ENCODE measurements around the gene LTBR. TPM values are rescaled to one million over a fixed set of nuclear protein-coding genes. Genes with fewer than 3 reads are reported as not detected.

LTBR gene
- total RNA-seq, 1 experiment from 2014 or later = 102 TPM

DNA sequence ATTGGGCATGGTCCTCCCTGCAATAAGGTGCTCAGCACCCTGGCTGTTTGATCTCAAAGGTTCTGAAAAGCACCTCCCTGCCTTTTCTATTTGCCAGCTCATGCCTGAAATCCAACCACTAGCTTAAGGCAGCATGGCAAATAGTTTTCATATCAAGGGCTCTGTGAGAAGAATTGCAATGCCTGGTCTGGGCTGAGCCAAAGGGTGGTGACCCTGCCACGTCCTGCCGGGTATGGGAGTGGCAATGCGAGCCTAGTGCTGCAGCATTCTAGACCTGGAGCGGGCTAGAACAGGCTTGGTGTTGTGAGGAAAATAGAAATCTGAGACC, 6.3 kb upstream of the LTBR start:
- H3K27ac ChIP-seq = no peak overlapping the region
- H3K27me3 ChIP-seq (replicated peaks) = no peaks in the 10 kb centered on the region
- H3K4me1 ChIP-seq (replicated peaks) = peaks cover 26% of the 10 kb centered on the region
- DNase-seq (ENCODE audit: low read depth in 1 of 2, low spot score in 2 of 2) = peak in 1 of 2 experiments; percentile 31
- no peaks in the 10 kb centered on the region for H3K36me3 ChIP-seq
- no peak overlapping the region for H3K4me3 ChIP-seq
- no peaks in the 10 kb centered on the region for H3K9me3 ChIP-seq (replicated peaks)

GRCh38 chr12:6378709-6379472, 5.1 kb upstream of the LTBR start:
- no peaks in the 10 kb centered on the region for H3K36me3 ChIP-seq
- no peaks in the 10 kb centered on the region for H3K27me3 ChIP-seq (replicated peaks)
- H3K4me1 ChIP-seq (replicated peaks) = peaks cover 25% of the 10 kb centered on the region
- no peak overlapping the region for H3K27ac ChIP-seq
- no peak overlapping the region for H3K4me3 ChIP-seq
- peak in 1 of 2 experiments; percentile 36 for DNase-seq (ENCODE audit: low read depth in 1 of 2, low spot score in 2 of 2)
- H3K9me3 ChIP-seq (replicated peaks) = no peaks in the 10 kb centered on the region

- DNase-seq (ENCODE audit: low read depth in 1 of 2, low spot score in 2 of 2) = no peak
- H3K27me3 ChIP-seq (replicated peaks) = no peaks in the 10 kb centered on the region
- peaks cover 10% of the 10 kb centered on the region for H3K36me3 ChIP-seq
Measured at GRCh38 chr12:6380141-6381121, 3.5 kb upstream of the LTBR start.

GRCh38 chr12:6382371-6382770, 1.6 kb upstream of the LTBR start:
- Histone ChIP-seq H3K27me3 (replicated peaks) (no peaks in the 10 kb centered on the region), H3K9me3 (replicated peaks) (no peaks in the 10 kb centered on the region)

More at GRCh38 chr12:6380141-6381121, 3.5 kb upstream of the LTBR start:
- Histone ChIP-seq H3K4me1 (replicated peaks) (peaks cover 41% of the 10 kb centered on the region), H3K4me3 (no peak overlapping the region), H3K27ac (no peak overlapping the region), H3K9me3 (replicated peaks) (no peaks in the 10 kb centered on the region)

GRCh38 chr12:6382982-6383381, 980 bp upstream of the LTBR start:
- peaks cover 23% of the 10 kb centered on the region for H3K4me1 ChIP-seq (replicated peaks)
- peaks cover 32% of the 10 kb centered on the region for H3K36me3 ChIP-seq
- no peaks in the 10 kb centered on the region for H3K27me3 ChIP-seq (replicated peaks)
- H3K9me3 ChIP-seq (replicated peaks) = no peaks in the 10 kb centered on the region
- H3K4me3 ChIP-seq = no peak overlapping the region
- no peak for DNase-seq (ENCODE audit: low read depth in 1 of 2, low spot score in 2 of 2)
- no peak overlapping the region for H3K27ac ChIP-seq

More at GRCh38 chr12:6382371-6382770, 1.6 kb upstream of the LTBR start:
- no peak overlapping the region for H3K4me3 ChIP-seq
- no peak for DNase-seq (ENCODE audit: low read depth in 1 of 2, low spot score in 2 of 2)
- H3K4me1 ChIP-seq (replicated peaks) = peaks cover 23% of the 10 kb centered on the region
- no peak overlapping the region for H3K27ac ChIP-seq
- peaks cover 26% of the 10 kb centered on the region for H3K36me3 ChIP-seq

- Histone ChIP-seq H3K27ac (peak overlapping the region; percentile 81), H3K4me1 (replicated peaks) (peaks cover 23% of the 10 kb centered on the region), H3K9me3 (replicated peaks) (no peaks in the 10 kb centered on the region), H3K36me3 (peaks cover 47% of the 10 kb centered on the region), H3K27me3 (replicated peaks) (no peaks in the 10 kb centered on the region), H3K4me3 (peak overlapping the region; percentile 54)
- peak in 1 of 2 experiments; percentile 41 for DNase-seq (ENCODE audit: low read depth in 1 of 2, low spot score in 2 of 2)
Measured at GRCh38 chr12:6384499-6385436, 806 bp downstream of the LTBR start.

- H3K4me1 ChIP-seq (replicated peaks) = peaks cover 23% of the 10 kb centered on the region
- peaks cover 57% of the 10 kb centered on the region for H3K36me3 ChIP-seq
- no peak overlapping the region for H3K4me3 ChIP-seq
- no peaks in the 10 kb centered on the region for H3K27me3 ChIP-seq (replicated peaks)
- no peak for DNase-seq (ENCODE audit: low read depth in 1 of 2, low spot score in 2 of 2)
- H3K27ac ChIP-seq = no peak overlapping the region
- H3K9me3 ChIP-seq (replicated peaks) = no peaks in the 10 kb centered on the region
Measured at GRCh38 chr12:6386038-6386437, 2.1 kb downstream of the LTBR start.

- no peak overlapping the region for H3K27ac ChIP-seq
- peaks cover 23% of the 10 kb centered on the region for H3K4me1 ChIP-seq (replicated peaks)
- H3K9me3 ChIP-seq (replicated peaks) = no peaks in the 10 kb centered on the region
- no peaks in the 10 kb centered on the region for H3K27me3 ChIP-seq (replicated peaks)
- H3K4me3 ChIP-seq = no peak overlapping the region
- H3K36me3 ChIP-seq = peaks cover 62% of the 10 kb centered on the region
- no peak for DNase-seq (ENCODE audit: low read depth in 1 of 2, low spot score in 2 of 2)
Measured at GRCh38 chr12:6386491-6386890, 2.5 kb downstream of the LTBR start.

DNA sequence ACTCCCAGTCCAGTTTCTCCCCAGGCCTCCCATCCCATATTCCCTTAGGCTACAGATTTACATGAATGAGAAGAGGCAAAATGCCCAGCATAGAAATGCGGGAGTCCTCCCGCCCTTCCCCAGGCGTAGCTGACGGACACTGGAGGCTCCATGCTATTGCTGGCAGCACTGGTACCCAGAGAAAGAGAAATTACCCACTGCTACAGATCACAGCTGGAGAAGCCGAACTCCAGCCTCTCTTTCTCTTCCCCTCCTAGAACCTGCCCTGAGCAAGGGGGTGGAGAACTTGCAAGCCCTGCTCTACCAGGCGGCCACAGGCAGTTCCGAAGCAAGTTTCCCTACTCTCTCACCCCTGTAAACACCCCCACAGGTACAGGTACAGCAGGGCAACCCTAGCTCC, 3.6 kb downstream of the LTBR start:
- Histone ChIP-seq H3K27ac (no peak overlapping the region), H3K36me3 (peaks cover 71% of the 10 kb centered on the region), H3K9me3 (replicated peaks) (no peaks in the 10 kb centered on the region), H3K27me3 (replicated peaks) (no peaks in the 10 kb centered on the region), H3K4me1 (replicated peaks) (peaks cover 23% of the 10 kb centered on the region), H3K4me3 (no peak overlapping the region)
- no peak for DNase-seq (ENCODE audit: low read depth in 1 of 2, low spot score in 2 of 2)

DNA sequence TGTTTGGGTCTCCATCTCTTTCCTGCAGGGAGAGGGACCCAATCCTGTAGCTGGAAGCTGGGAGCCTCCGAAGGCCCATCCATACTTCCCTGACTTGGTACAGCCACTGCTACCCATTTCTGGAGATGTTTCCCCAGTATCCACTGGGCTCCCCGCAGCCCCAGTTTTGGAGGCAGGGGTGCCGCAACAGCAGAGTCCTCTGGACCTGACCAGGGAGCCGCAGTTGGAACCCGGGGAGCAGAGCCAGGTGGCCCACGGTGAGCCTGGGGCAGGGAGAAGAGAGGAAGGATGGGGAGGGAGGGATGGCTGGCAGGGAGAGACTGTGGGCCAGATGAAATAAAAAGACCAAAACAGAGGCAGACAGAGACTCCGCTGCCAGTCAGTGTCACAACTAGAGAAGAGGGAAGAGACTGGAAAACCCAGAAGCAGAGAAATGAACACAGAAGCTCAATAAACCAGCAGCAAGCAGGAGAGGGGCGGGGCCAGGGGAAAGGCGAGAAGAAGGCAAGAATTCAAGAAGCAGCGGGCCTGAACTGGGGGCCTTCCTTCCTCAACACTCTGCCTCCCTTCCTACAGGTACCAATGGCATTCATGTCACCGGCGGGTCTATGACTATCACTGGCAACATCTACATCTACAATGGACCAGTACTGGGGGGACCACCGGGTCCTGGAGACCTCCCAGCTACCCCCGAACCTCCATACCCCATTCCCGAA, 6.3 kb downstream of the LTBR start:
- Histone ChIP-seq H3K36me3 (peaks cover 72% of the 10 kb centered on the region), H3K4me1 (replicated peaks) (peaks cover 2% of the 10 kb centered on the region), H3K4me3 (no peak overlapping the region), H3K27ac (no peak overlapping the region), H3K9me3 (replicated peaks) (no peaks in the 10 kb centered on the region), H3K27me3 (replicated peaks) (no peaks in the 10 kb centered on the region)
- DNase-seq (ENCODE audit: low read depth in 1 of 2, low spot score in 2 of 2) = no peak

- Histone ChIP-seq H3K9me3 (replicated peaks) (no peaks in the 10 kb centered on the region), H3K36me3 (peaks cover 68% of the 10 kb centered on the region), H3K4me1 (replicated peaks) (no peaks in the 10 kb centered on the region), H3K4me3 (no peak overlapping the region), H3K27ac (no peak overlapping the region), H3K27me3 (replicated peaks) (no peaks in the 10 kb centered on the region)
- DNase-seq (ENCODE audit: low read depth in 1 of 2, low spot score in 2 of 2) = no peak
Measured at GRCh38 chr12:6391013-6391412, 7.1 kb downstream of the LTBR start.

- Histone ChIP-seq H3K9me3 (replicated peaks) (no peaks in the 10 kb centered on the region), H3K27me3 (replicated peaks) (no peaks in the 10 kb centered on the region), H3K4me3 (no peak overlapping the region), H3K4me1 (replicated peaks) (no peaks in the 10 kb centered on the region), H3K27ac (no peak overlapping the region), H3K36me3 (peaks cover 53% of the 10 kb centered on the region)
- DNase-seq (ENCODE audit: low read depth in 1 of 2, low spot score in 2 of 2) = no peak
Measured at GRCh38 chr12:6392504-6392903, 8.5 kb downstream of the LTBR start.

- DNase-seq (ENCODE audit: low read depth in 1 of 2, low spot score in 2 of 2) = no peak
- Histone ChIP-seq H3K4me3 (no peak overlapping the region), H3K27ac (no peak overlapping the region), H3K36me3 (peaks cover 47% of the 10 kb centered on the region), H3K27me3 (replicated peaks) (no peaks in the 10 kb centered on the region), H3K4me1 (replicated peaks) (no peaks in the 10 kb centered on the region), H3K9me3 (replicated peaks) (no peaks in the 10 kb centered on the region)
Measured at GRCh38 chr12:6393109-6393508, 9.1 kb downstream of the LTBR start.
